ENCODE results near the gene ARHGAP29.
A peak's percentile ranks its signal among the peaks of the same experiment; 100 is the strongest.

ARHGAP29 gene

GRCh38 chr1:94236013-94236491 is 1.3 kb downstream of the ARHGAP29 start:
- DNase-seq (ENCODE audit: low read depth) = no peak

DNA sequence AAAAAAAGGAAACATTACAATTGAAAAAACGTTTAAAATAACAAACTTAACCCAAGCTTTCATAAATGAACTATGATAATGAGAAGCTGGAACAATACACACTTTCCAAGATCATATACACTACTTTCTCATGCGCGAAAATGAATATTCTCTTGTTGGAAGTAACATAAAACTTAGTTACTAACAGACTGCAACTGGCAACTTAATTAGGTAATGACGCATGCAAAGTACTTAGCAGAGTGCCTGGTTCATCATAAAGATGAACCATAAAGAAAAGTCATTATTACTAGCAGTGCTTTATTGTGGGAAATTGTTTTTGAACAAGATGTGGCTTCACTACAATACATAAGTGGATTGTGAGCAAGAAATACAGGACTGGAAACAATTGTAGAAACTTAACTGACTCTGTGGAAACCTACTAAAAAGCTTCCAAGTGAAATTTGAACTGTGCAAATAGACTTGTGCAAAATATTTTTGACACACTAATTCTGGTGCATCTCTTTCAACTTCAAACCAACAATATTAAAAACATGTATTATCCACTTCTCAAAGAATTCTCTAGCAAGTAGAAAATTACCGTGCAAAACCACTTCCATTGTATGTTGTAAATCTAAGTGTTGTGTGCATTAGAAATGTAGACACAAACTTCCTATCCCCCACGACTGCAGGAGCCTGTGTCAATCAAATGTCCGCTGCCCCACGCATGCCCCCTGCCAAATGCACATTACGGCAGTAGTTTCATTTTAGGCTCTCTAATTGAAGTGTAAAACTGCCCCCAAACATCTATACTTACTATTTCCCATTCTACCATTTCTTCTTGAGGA is 2.0 kb downstream of the ARHGAP29 start:
- no peak for DNase-seq (ENCODE audit: low read depth)

- DNase-seq (ENCODE audit: low read depth) = no peak
These were observed 2.8 kb downstream of the ARHGAP29 start for GRCh38 chr1:94234615-94235014.

DNA sequence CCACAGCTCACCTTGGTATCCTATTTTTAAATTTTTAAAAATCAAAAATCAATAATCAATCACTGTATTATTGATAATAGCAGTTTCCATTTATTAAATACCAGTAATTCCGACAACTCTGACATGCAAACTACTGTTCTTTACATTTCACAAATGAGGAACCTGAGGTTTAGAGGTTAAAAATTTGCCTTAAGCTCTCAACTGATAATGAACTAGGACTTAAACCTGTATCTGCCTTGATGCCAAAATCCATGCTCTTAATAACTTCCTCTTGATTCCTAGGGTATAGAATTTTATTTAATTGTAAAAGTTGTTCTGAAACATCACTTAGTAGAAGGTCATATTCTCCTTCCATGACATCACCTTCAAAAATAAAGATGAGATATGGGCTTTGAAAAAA is 5.6 kb downstream of the ARHGAP29 start:
- DNase-seq (ENCODE audit: low read depth) = no peak

- DNase-seq (ENCODE audit: low read depth) = no peak
These were observed 6.5 kb downstream of the ARHGAP29 start for GRCh38 chr1:94230920-94231319.

DNA sequence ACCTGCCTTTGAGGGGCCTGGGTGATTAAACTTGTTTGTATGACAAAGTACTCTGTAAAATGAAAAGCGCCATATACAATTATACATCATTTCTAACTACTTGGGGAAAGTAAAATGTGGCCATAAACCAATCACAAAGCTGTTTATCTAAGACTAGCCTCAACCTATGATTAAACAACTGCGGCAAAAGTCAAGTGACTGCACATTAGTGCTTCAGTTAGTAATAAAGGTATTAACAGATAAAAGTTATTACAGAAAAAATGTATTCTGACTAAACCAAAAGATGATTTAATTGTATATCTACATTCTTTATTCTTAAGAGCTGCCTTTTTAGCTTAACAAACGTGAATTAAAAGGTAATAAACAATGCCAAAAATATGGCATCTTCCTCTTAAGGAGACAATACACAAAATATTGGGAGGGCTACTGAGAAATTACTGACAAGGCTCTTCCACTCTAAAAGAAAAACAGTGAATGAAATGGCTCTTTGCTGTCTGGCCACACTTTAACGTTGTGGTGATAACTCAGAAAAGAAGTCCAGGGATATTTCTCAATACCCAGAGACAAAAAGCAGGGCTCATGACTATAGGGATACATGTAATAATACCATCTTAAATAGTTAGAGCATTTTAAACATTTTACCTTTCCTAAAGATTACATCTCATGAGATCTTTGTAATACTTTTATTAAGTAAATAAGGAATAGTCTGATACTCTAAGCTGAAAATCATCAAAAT is 8.6 kb downstream of the ARHGAP29 start:
- no peak for DNase-seq (ENCODE audit: low read depth)

DNA sequence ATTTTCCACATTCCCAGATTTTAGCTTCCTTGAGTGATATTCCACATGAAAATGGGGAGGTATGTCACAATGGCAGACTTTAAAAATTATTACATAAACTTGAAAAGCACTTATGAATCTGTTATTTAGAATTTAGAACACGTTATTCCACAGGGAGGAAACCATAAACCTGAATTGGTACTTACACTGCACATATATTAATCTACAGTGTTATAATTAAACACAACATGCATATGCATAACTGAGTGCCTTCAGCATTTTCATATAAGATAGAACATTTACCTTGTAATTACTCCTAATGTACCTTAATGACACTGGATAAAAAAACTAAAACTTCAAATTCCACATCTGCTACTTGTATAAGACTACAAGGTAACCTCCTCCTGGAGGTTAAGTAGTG is 9.8 kb downstream of the ARHGAP29 start:
- no peak for DNase-seq (ENCODE audit: low read depth)

DNA sequence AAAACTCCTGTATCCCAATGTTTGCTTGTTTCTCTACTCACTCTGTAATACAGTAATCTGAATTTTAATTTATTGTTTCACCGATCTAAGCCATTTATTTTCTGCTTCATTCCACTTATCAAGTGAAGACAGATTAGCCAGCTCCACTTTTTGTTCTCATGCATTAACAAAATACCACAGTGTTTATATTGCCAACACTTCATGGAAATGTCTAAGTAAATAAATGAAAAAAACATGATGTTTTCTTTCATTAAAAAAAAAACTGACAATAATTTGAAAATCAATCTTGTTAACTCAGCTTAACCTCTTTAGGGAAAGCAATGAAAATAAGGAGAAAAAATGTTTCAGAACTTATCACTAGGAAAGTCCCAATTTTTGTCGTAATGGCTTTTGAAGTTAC is 11.5 kb downstream of the ARHGAP29 start:
- DNase-seq (ENCODE audit: low read depth) = no peak

GRCh38 chr1:94218332-94218731 is 19.1 kb downstream of the ARHGAP29 start:
- DNase-seq (ENCODE audit: low read depth) = no peak

DNA sequence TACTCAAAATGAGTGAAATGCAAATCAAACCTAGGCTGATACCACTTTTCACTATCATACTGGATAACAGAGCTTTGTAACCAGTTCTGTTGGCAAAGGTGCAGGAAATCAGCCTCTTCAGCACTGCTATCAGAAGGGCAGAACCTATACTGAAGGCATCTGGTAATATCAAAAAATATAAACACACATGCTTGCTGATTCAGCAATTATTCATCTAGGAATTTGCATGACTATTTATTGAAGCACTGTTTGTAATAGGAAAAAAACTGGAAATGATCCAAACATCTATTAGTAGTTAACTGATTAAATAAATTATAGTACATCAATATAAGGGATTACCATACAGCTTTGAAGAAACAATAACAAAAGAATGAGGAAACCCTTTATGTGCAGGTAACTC is 21.4 kb downstream of the ARHGAP29 start:
- no peak for DNase-seq (ENCODE audit: low read depth)

DNA sequence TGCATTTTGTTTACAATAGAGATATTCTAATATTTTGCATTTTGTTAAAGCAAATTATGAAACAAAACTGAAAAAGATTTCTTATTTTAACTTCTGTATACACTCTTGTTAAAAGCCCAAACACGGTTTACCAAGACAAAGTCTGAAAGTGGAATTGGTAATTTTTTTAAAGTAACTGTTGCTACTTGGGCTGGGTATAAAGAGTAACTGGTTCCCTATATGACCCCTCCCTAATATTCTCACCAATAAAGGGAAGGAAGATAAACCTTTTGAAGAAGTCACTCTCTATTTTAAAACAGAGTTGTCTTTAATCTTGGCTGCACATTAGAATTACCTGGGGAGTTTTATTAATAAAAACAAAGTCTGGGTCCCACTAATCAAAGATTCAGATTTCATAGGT is 27.4 kb downstream of the ARHGAP29 start:
- DNase-seq (ENCODE audit: low read depth) = no peak

DNA sequence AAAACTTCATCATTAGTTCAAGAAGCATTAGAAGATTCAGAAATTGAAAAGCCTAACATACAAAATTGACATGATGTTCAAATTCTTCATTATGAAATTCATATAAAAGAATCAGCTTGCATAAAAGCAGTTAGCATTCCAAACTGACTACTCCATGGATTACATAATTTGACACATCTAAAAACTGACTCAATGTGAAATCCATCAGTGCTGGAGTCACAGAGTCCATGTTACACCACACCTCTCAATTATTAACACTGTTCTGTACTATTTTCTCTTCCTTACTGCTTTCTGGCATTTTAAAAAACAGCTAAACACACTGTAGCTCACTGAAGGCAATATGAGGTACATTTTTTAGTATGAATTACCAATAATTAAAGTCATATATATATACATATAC is 28.0 kb downstream of the ARHGAP29 start:
- DNase-seq (ENCODE audit: low read depth) = peak; percentile 18

DNA sequence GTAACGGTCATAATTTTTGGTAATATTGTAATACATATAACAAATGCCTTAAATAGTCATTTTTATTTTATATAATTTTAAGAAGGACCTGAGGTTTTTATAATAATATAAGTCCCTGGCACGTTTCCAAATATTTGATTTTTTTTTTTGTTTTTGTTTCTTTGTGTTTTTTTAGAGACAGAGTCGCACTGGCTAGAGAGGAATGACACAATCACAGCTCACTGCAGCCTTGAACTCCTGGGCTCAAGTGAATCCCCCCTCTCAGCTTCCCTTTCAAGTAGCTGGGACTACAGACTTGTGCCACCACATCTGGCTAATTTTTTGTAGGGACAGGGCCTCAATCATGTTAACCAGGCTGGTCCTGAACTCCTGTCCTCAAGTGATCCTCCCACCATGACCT is 29.7 kb downstream of the ARHGAP29 start:
- DNase-seq (ENCODE audit: low read depth) = no peak

DNA sequence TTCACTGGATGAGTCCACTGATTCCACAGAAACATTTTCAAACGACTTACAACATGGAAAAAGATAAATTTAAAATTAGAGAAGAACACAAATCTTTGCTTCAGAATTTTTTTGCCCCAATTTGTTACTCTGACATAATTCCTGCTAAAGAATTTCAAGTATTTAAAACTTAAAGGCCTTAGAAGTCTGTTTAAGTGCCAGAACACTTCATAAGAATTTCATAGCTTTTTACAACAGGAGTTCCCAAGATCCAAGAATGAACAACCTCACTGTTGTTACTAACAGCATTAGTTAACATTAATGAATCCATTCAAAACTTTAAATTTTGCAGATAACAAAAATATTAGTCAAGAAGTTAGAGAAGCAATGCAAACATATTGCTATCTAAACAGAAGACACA is 31.7 kb downstream of the ARHGAP29 start:
- DNase-seq (ENCODE audit: low read depth) = no peak

GRCh38 chr1:94202241-94202640 is 35.1 kb downstream of the ARHGAP29 start:
- no peak for DNase-seq (ENCODE audit: low read depth)

DNA sequence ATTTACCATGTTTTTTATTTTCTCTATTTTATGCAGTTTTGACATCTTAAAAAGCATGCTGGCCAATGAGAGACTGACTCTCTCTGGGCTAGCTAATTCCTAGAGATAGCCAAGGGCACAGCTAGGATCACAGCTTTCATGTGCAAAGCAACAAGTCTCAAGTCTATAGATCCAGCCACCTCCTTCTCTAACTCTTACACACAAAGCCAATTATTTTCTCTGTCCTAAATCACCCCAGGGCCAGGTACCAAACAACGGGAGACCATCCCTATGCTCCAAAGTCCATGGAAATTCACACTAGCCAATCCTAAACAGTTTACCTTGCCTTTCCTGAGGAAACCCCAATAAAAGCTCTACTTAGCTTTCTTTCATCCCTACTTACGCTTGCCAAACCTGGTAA is 38.0 kb downstream of the ARHGAP29 start:
- no peak for DNase-seq (ENCODE audit: low read depth)

DNA sequence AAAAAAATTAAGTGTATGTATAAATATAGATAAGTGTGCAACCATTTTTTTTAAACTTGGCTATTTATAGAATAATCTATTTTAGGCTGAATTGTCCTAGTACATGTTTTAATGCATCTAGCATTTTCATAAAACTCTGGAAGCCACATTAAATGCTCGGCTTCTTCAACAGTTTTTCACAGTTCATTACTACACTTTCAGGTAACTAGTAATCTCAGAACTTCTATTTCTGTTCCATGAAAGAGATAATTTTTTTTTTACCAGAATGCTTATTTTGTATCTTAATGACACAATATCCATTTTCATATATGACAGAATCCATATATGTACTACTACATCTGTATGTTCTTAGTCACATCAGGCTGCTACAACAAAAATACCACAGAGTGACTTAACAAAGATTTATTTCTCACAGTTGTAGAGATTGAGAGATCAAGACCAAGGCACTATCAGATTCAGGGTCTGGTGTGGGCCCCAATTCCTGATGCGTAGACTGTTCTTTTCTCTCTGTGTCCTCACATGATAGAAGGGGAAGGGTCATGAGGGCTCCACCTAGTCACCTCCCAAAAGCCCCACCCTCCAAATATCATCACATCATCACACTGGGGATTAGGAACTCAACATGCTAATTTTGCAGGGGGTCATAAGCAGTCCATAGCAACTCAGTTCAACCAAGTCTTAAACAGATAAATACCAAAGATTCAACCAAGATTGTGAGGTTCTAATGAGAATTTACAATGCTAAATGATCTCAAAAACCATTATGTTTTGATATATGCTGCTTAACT is 43.1 kb downstream of the ARHGAP29 start:
- DNase-seq (ENCODE audit: low read depth) = no peak

GRCh38 chr1:94193128-94193527 is 44.3 kb downstream of the ARHGAP29 start:
- DNase-seq (ENCODE audit: low read depth) = no peak

DNA sequence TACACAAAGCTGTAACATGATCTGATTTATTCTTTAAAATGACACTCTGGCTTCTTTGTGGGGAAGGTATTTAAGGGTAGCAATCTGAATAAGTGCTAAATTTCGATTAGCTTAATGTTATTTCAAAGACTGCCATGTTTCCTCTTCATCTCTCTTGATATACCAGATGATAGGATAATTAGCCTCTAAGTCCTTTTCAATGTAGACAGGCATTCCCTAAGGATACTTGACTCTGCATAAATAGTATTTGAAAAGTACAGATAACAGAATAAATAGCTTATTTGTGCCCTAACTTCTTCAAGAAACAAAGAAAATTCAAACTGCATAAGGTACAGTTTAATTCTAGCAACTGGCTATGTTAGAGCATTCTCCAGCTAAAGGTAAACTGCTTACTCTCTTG is 46.2 kb downstream of the ARHGAP29 start:
- DNase-seq (ENCODE audit: low read depth) = no peak

- DNase-seq (ENCODE audit: low read depth) = no peak
These were observed 50.4 kb downstream of the ARHGAP29 start for GRCh38 chr1:94186946-94187345.

- no peak for DNase-seq (ENCODE audit: low read depth)
These were observed 54.1 kb downstream of the ARHGAP29 start for GRCh38 chr1:94183197-94183815.

DNA sequence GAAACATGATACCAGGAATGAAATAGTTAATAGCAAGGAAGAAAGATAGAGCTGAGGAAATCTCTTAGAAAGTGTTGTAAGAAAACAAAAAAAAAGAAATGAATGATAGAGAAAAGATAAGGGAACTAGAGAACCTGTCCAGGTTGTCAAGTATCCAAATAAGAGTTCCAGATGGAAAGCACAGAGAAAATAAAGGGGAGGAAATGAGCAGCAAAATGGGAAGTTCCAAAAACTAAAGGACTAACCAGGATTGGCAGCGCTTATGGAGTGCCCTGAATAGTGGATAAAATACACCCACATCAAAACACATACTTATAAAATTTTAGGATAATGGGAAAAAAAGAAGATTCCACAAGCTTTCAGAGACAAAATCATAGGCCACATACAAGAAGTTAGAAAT is 55.2 kb downstream of the ARHGAP29 start:
- DNase-seq (ENCODE audit: low read depth) = no peak
